Measurements from ENCODE around the gene EEF1G. TPM values are rescaled to one million over a fixed set of nuclear protein-coding genes. Genes with fewer than 3 reads are reported as not detected.

Gene EEF1G
- polyA plus RNA-seq, 1 donor from 2014 or later = 1,555 TPM

GRCh38 chr11:62575156-62575555 is 1.5 kb upstream of the EEF1G start:
- H3K9me2 ChIP-seq (ENCODE audit: insufficient read depth, low read length) = no peaks in the 10 kb centered on the region
- H3K9me3 ChIP-seq (ENCODE audit: low read length) = no peaks in the 10 kb centered on the region
- TF ChIP-seq RAD21 (conservative IDR thresholded peaks at IDR 0.05) = no peak
- TF ChIP-seq MXI1 (conservative IDR thresholded peaks at IDR 0.05; ENCODE audit: poor library complexity, severe bottlenecking) = no peak
- no peak for TF ChIP-seq POLR2AphosphoS5 (IDR thresholded peaks at IDR 0.05)
- no peaks in the 10 kb centered on the region for H3F3A ChIP-seq (ENCODE audit: insufficient read depth, low read length, poor library complexity, severe bottlenecking)
- H4K20me1 ChIP-seq (ENCODE audit: insufficient read depth) = no peaks in the 10 kb centered on the region
- H3K36me3 ChIP-seq (ENCODE audit: insufficient read depth, low read length) = no peaks in the 10 kb centered on the region
- no peak overlapping the region for H3K27ac ChIP-seq (ENCODE audit: low read length)
- no peak overlapping the region for H2AFZ ChIP-seq (ENCODE audit: low read depth, low read length)
- H3K9ac ChIP-seq (ENCODE audit: low read length) = peak overlapping the region; percentile 75
- no peak overlapping the region for H3K4me2 ChIP-seq (ENCODE audit: low read length)
- H3K27me3 ChIP-seq (ENCODE audit: insufficient read depth, low read depth, low read length) = no peaks in the 10 kb centered on the region
- H3K4me3 ChIP-seq (ENCODE audit: low read length) = peak overlapping the region; percentile 87
- peaks cover 29% of the 10 kb centered on the region for H3K79me2 ChIP-seq (replicated peaks; ENCODE audit: insufficient read depth, low read length)

DNA sequence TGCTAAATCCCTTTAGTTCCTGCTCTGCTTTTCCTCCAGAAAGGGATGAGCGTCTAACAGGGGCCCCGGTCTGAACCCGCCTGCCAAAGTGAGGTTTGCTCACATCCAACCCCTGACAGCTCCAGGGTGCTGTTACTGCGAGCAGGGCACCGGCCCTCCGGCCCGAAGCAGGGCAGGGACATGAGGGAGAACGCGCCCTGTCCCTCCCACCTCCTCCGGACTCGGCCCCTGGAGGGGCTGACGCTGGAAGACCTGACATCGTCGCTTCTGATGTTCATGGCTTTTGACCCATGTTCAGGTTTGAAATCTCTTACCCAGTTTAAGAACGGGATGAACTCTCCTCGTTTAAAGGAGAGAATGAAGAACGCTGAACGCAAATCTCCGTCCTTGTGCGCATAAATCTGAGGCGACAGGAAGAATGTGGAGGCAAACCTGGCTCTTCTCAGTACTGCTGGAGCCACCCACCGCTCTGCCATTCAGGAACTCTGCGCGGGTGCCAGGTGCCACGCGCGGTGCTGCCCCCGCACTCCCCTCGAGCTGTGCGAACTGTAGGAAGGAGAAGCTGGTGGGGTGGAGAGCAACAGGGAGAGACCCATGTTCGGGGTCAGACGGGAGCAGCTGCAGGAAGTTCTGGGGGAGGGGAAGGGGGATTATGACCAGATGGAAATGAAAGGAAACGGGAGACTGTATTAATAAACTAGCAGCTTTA is 826 bp upstream of the EEF1G start:
- no peaks in the 10 kb centered on the region for H3K9me2 ChIP-seq (ENCODE audit: insufficient read depth, low read length)
- H3K9me3 ChIP-seq (ENCODE audit: low read length) = no peaks in the 10 kb centered on the region
- H3F3A ChIP-seq (ENCODE audit: insufficient read depth, low read length, poor library complexity, severe bottlenecking) = no peaks in the 10 kb centered on the region
- H3K27me3 ChIP-seq (ENCODE audit: insufficient read depth, low read depth, low read length) = no peaks in the 10 kb centered on the region
- H3K79me2 ChIP-seq (replicated peaks; ENCODE audit: insufficient read depth, low read length) = peaks cover 33% of the 10 kb centered on the region
- peak overlapping the region; percentile 87 for H3K4me3 ChIP-seq (ENCODE audit: low read length)
- H3K9ac ChIP-seq (ENCODE audit: low read length) = peak overlapping the region; percentile 75
- no peak for TF ChIP-seq MXI1 (conservative IDR thresholded peaks at IDR 0.05; ENCODE audit: poor library complexity, severe bottlenecking)
- TF ChIP-seq, protein P1, sequence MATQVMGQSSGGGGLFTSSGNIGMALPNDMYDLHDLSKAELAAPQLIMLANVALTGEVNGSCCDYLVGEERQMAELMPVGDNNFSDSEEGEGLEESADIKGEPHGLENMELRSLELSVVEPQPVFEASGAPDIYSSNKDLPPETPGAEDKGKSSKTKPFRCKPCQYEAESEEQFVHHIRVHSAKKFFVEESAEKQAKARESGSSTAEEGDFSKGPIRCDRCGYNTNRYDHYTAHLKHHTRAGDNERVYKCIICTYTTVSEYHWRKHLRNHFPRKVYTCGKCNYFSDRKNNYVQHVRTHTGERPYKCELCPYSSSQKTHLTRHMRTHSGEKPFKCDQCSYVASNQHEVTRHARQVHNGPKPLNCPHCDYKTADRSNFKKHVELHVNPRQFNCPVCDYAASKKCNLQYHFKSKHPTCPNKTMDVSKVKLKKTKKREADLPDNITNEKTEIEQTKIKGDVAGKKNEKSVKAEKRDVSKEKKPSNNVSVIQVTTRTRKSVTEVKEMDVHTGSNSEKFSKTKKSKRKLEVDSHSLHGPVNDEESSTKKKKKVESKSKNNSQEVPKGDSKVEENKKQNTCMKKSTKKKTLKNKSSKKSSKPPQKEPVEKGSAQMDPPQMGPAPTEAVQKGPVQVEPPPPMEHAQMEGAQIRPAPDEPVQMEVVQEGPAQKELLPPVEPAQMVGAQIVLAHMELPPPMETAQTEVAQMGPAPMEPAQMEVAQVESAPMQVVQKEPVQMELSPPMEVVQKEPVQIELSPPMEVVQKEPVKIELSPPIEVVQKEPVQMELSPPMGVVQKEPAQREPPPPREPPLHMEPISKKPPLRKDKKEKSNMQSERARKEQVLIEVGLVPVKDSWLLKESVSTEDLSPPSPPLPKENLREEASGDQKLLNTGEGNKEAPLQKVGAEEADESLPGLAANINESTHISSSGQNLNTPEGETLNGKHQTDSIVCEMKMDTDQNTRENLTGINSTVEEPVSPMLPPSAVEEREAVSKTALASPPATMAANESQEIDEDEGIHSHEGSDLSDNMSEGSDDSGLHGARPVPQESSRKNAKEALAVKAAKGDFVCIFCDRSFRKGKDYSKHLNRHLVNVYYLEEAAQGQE (IDR thresholded peaks at IDR 0.05; ENCODE audit: borderline replicate concordance) = no peak
- no peak for TF ChIP-seq EZH2 (IDR thresholded peaks at IDR 0.05; ENCODE audit: borderline replicate concordance, insufficient read depth, low read length, poor library complexity, severe bottlenecking)
- no peak for TF ChIP-seq RAD21 (conservative IDR thresholded peaks at IDR 0.05)
- TF ChIP-seq EP300 (conservative IDR thresholded peaks at IDR 0.05; ENCODE audit: poor library complexity, severe bottlenecking) = no peak
- TF ChIP-seq CTCF (IDR thresholded peaks at IDR 0.05; ENCODE audit: poor library complexity, severe bottlenecking) = no peak
- no peak for TF ChIP-seq POLR2AphosphoS5 (IDR thresholded peaks at IDR 0.05)
- TF ChIP-seq TAF1 (IDR thresholded peaks at IDR 0.05; ENCODE audit: low read depth) = no peak
- no peak for TF ChIP-seq SMC3 (conservative IDR thresholded peaks at IDR 0.05; ENCODE audit: poor library complexity)
- H3K27ac ChIP-seq (ENCODE audit: low read length) = peak overlapping the region; percentile 74
- no peaks in the 10 kb centered on the region for H3K36me3 ChIP-seq (ENCODE audit: insufficient read depth, low read length)
- H3K4me2 ChIP-seq (ENCODE audit: low read length) = peak overlapping the region; percentile 70
- no peaks in the 10 kb centered on the region for H4K20me1 ChIP-seq (ENCODE audit: insufficient read depth)
- peak overlapping the region; percentile 73 for H2AFZ ChIP-seq (ENCODE audit: low read depth, low read length)

All from neural cell (in vitro differentiated cells).